ENCODE results near the gene SOX12.
"Not testable (repeated sequence)": the region's sequence is repeated elsewhere in the genome, so short reads cannot be mapped to it uniquely, and the experiment has no call there.

SOX12 gene

GRCh38 chr20:326645-327185, 1.4 kb downstream of the SOX12 start:
- Histone ChIP-seq H3K4me3 (peak overlapping the region; percentile 48 to 76 (median 64)), H3K27ac (peak overlapping the region in 19 of 21 experiments; percentile 56 to 93 (median 83))

GRCh38 chr20:327186-328026, 2.1 kb downstream of the SOX12 start:
- Histone ChIP-seq H3K27ac (peak overlapping the region in 18 of 21 experiments; percentile 4 to 93 (median 76)), H3K4me3 (peak overlapping the region; percentile 48 to 76 (median 64))

DNA sequence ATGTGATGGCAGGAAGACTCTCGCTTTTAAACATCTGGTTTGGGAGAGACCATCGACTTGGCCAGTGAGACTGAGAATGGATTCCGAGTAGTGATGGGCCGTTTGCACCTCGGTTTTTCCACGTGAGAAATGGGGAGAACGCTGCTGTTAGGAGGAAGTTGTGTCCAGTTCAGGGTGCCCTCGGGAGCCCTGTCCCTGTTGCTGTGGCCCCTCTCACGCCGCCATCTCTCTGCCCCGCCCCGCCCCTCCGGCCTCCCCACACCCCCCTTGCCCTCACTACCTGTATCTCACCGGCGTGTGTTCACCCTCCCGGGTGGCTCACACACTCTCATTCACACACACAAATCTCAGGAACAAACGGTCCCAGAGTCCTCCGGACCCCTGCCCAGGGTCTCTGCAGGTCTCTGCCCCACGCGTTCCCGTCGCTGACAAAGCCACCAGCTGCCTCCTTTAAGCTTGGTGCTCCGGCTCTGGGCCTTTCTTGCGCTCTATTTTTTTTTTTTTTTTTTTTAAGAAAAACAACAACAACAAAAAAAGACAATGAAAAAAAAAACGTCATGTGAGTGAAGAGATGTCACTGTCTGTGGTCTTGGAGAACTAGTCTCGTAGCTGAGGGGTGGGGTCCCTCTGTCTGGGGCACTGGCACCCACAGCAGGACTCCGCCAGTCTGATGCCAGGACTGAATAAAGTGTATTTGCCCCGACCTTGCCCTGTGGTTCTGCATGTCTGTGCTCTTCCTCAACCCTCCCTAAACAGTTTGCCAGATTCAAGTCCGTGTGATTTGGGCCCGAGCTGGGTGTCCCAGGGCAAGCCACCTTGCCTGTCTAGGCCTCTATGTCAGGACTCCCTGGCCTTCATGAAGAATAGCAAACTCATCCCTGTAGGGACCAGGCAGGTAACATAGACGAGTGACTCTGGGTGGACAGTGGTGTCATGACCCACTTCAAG, 2.9 kb downstream of the SOX12 start:
- Histone ChIP-seq H3K27ac (peak overlapping the region in 14 of 21 experiments; percentile 4 to 93 (median 83)), H3K4me3 (peak overlapping the region in 5 of 7 experiments; percentile 64 to 76 (median 72))

GRCh38 chr20:328975-329695, 3.8 kb downstream of the SOX12 start:
- H3K4me3 ChIP-seq = no peak overlapping the region

GRCh38 chr20:329851-330232, 4.5 kb downstream of the SOX12 start:
- Histone ChIP-seq H3K4me3 (no peak overlapping the region), H3K27ac (peak overlapping the region in 4 of 21 experiments; percentile 7 to 55 (median 24))

More at GRCh38 chr20:328975-329695, 3.8 kb downstream of the SOX12 start:
- peak overlapping the region in 6 of 21 experiments; percentile 25 to 92 (median 67) for H3K27ac ChIP-seq

DNA sequence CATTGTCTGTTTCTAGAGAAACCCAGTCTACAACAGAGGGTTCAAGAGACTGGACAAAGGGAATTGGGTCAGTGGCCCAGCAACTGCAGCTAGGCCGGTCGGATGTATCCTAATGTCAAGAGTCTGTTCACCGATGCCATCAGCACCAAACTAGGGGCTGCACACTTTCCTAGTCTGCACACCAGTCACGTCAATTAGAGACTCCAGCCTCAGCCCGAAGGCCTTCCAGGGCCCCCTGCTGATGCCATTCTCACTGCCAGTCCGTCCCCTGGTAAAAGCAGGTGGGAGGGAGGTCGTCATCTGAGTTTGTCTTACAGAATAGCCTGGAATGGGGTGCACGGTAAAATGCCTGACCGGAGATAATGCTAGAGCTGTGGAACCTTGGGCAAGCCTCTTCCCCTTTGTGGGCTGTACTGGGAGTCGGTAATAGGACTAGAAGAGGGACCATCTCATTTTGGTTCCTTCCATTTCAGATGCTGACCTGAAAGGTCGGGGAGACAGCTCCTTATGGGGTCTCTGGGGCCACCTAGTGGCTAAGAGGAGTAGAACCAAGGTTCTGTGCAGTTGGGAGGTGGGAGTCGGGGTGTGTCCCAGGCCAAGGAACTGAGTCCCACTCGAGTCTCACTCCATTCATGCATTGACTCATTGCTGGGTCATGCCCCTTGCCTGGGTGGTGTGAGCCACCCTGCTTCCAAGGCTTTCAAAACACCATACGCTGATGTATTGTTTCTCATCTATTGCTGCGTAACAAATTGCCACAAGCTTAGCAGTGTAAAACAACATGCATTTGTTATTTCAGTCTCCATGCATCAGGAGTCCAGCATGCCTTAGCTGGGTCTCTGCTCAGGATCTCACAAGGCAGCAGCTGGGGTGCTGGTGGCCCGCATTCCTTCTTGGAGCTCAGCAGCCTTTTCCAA, 5.1 kb downstream of the SOX12 start:
- no peak overlapping the region for H3K4me3 ChIP-seq
- peak overlapping the region in 1 of 21 experiments; percentile 11 for H3K27ac ChIP-seq

DNA sequence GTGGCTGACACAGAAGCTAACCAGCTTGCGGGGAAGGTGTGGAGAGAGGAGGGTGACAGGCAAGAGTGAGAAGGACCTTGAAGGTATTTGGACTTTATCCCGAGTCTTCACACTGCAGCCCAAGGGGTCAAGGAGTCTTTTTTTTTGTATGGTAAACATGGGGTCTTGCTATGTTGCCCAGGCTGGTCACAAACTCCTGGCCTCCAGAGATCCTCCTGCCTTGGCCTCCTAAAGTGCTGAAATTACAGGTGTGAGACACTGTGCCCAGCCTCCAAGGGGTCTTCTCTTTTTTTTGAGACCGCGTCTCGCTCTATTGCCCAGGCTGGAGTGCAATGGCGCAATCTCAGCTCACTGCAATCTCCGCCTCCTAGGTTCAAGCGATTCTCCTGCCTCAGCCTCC, 9.2 kb downstream of the SOX12 start:
- no peak overlapping the region for H3K27ac ChIP-seq
- H3K4me3 ChIP-seq = no peak overlapping the region

GRCh38 chr20:336040-336439, 10.7 kb downstream of the SOX12 start:
- H3K27ac ChIP-seq, H3K4me3 ChIP-seq: not testable (repeated sequence)

GRCh38 chr20:341682-342081, 16.3 kb downstream of the SOX12 start:
- Histone ChIP-seq H3K27ac (no peak overlapping the region), H3K4me3 (no peak overlapping the region)

DNA sequence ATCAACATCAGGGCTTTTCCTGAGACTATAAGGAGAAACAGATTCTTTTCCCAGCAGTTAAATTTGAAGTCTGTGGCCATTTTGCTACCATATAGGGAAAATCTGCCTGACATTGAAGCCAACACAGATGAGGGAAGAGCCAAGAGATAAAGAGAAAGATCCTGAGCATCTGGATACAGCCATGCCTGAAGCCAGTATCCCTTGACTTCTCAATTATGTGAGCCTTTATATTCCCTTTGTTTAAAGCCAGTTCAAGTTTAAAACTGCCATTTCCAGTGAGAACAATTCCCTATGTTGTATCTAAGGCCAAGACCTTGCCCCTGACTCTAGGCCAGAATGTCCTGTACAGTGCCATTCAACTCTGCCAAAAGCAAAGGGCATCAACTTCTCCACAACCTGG, 17.8 kb downstream of the SOX12 start:
- no peak overlapping the region for H3K27ac ChIP-seq
- no peak overlapping the region for H3K4me3 ChIP-seq

DNA sequence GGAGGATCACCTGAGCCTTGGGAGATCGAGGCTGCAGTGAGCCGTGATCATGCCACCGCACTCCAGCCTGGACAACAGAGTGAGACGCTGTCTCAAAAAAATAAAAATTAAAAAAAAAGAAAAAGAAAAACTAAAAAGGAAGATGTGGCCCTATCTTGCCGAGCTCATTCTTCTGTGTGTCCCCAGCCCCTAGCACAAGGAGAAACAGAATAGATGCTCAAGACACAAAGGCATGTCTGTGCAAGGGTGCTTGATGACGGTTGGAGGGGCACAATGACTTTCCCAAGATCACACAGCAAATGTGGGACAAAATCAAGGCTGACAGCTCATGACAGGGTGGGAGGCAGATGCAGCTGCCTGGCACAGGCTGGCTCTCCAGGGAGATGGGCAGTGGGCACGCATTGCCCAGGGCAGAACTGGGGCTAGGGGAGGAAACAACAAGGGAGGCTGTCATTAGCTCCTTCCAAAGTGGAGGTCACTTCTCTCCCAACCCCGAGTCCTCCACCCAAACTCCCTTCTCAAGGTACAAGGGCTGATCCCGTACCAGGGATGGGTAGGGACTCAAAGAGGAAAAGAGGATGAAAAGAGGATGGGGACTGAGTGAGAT, 20.8 kb downstream of the SOX12 start:
- Histone ChIP-seq H3K4me3 (peak overlapping the region; percentile 65 to 84 (median 72)), H3K27ac (peak overlapping the region in 19 of 21 experiments; percentile 56 to 89 (median 81))

GRCh38 chr20:346640-347316, 21.4 kb downstream of the SOX12 start, which contains the start of gene NRSN2:
Gene NRSN2 (plus strand): TSS chr20:347111. CDS start chr20:349644, 2,533 bp downstream.
- H3K4me3 ChIP-seq = peak within 1 kb of the TSS; percentile 65 to 84 (median 72)
- peak within 1 kb of the TSS; percentile 56 to 89 (median 81) for H3K27ac ChIP-seq

DNA sequence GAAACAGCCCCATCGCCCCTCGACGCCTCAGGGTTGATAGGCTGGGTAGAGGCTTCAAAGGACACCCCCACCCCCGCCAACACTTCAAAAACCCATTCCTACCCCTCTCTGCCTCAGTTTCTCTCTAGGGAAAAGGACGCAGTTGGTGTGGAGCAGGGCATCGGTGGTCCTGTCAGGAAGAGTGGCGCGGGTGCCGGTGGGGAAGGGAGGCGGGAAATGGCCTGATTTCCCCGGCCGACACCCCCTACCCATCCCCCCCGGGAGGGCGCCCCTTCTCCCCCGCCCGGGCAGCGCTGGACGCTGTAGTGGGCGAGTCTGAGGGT, 21.9 kb downstream of the SOX12 start:
- Histone ChIP-seq H3K27ac (peak overlapping the region; percentile 56 to 89 (median 81)), H3K4me3 (peak overlapping the region; percentile 65 to 84 (median 72))

GRCh38 chr20:347640-348484, 22.5 kb downstream of the SOX12 start:
- H3K4me3 ChIP-seq = peak overlapping the region; percentile 65 to 84 (median 72)
- peak overlapping the region; percentile 56 to 89 (median 81) for H3K27ac ChIP-seq

DNA sequence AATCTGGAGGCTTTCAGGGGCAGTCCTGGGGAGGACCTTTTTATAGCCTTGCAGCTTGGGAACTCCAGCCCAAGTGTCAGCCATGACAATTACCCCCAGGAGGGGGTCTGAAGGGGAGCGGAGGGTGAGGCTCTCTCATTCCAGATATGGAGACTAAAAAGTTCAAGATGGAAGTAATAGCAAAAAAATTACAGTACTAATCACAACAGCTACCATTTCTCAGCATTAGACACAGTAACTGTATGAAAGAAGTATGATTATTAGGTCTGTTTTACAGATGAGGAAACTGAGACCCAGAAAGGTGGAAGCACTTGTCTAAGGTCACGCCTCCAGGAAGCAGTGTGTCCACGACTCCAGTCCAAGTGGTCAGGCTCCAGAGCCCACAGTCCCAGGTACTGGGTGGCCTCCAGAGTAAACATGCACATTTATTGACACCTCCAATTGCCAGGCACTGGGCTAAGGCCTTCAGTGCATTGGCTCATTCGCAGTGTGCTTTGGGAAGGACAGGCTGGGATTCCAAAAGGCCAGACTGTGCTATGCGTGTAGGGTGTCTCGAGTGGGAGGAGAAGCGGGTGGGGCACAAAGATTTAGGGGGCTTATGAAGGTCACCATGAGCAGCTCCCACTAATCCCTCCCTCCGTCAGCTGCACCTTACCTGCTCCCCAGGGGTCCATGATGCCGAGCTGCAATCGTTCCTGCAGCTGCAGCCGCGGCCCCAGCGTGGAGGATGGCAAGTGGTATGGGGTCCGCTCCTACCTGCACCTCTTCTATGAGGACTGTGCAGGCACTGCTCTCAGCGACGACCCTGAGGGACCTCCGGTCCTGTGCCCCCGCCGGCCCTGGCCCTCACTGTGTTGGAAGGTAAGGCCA, 23.9 kb downstream of the SOX12 start:
- Histone ChIP-seq H3K27ac (no peak overlapping the region), H3K4me3 (no peak overlapping the region)

Measured in skin epidermis (tissue), 12 donors.